Smooth muscle cell of the brain vasculature (primary cell): Measurements from ENCODE around the gene DTNBP1.

ENCODE experiments used
- DNase-seq: peaks from one replicate; pipeline ENCODE4 v3.0.0-alpha.2; 2012; ENCODE audit warnings: low read depth, low spot score

Gene DTNBP1

DNA sequence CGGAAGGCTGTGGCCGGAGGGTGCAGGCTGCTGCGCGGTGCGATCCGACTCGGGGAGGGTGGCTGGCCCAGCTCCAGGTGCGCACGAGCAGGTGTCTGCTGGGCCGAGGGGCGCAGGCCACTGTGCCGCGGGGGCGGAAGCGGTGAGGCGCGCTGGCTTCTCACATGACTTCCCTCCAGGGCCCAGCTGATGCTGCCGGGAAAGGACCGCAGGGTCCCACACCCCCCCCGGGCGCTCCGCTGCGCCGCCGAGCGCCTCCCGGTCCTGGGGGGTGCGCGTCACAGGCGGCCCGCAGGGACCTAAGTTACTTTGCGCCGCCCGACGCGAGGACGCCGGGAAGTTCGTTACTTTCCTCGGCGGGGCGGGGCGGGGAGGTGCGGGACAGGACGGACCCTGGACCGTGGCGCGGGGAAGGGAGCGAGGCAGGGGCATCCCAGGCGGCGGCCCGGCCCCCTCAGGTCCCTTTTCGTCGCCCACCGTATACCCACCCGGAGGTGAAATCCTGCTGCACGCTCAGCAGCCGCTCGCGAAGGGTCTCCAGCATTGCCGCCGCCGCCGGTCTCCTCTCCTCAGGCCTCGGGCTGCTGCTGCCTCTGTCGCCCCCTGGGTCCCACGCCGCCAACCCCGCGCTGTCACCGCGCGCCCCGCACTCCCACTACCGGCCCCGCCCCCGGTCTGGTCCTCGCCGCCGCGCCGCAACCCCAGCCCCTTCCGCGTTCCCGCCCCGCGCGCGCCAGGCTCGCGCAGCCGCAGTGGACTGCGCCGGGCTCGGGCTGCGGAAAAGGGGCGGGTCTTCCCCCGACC is at the start of gene DTNBP1:
TSS of gene DTNBP1 (minus strand) at position 703 of the 804 bp plus-strand sequence. CDS start at position 544, 159 bp downstream.
- peak; percentile 15 for DNase-seq

DNA sequence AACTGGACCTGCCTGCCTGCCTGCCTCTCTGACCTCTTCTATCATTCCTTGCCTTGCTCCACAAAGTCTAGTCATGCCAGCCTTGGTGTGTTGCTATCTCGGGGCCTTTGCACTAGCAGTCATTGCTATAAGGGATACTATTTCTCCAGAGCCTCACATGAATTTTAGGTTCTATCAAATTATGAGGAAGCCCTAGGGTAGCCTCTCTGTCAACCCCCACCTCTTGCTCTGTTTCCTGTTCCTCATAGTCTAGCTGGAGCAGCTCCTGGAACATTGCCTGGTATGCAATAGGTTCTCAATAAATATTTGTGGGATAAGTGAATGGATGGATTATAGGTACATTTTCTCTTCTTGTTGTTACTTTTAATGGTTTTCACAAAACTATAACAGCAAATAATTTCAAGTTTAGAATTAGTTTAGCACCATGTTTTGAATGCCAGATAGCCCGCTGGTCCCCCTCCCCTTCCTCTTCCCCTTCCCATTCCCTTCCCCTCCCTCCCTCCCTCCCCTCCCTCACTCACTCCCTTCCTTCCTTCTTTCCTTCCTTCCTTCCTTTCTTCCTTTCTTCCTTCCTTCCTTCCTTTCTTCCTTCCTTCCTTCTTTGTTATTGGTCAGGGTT is 46.9 kb upstream of the DTNBP1 start:
- DNase-seq: no peak

DNA sequence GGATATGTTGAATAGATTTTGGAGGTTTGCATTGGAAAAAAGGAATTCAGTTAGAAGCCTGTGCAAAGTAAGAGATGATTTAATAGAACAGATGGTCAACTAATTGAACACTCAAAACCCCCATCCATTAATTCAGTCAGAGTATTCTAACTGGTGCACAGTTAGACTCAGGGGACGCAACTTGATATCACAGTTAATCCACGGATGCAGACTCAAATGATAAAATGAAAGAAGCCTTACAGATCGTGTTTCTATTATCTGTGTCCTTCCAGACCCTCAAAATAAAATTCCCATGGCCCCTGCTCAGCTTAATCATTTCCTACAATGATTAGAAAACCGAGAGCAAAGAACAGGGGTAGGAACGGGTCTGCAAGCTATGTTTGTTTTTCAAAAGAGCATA is 45.4 kb upstream of the DTNBP1 start:
- no peak for DNase-seq

GRCh38 chr6:15705981-15706380 is 43.2 kb upstream of the DTNBP1 start:
- DNase-seq: no peak

DNA sequence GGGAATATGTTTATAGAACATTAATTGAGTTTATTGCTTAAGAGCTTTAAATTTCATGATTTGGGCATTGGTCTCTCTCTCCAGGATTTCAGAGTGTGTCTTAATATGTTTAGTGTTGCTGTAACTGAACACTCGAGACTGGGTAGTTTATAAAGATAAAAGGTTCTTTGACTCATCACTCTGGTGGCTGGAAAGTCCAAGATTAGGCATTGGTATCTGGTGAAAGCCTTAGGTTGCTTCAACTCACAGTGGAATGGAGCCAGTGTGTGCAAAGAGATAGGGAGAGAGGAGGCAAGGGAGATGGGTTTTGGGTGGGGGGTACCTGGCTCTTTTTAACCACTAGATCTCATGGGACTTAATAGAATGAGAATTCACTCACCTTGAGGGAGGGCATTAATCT is 35.6 kb upstream of the DTNBP1 start:
- no peak for DNase-seq

- no peak for DNase-seq
Measured at GRCh38 chr6:15697895-15698294, 35.1 kb upstream of the DTNBP1 start.

DNA sequence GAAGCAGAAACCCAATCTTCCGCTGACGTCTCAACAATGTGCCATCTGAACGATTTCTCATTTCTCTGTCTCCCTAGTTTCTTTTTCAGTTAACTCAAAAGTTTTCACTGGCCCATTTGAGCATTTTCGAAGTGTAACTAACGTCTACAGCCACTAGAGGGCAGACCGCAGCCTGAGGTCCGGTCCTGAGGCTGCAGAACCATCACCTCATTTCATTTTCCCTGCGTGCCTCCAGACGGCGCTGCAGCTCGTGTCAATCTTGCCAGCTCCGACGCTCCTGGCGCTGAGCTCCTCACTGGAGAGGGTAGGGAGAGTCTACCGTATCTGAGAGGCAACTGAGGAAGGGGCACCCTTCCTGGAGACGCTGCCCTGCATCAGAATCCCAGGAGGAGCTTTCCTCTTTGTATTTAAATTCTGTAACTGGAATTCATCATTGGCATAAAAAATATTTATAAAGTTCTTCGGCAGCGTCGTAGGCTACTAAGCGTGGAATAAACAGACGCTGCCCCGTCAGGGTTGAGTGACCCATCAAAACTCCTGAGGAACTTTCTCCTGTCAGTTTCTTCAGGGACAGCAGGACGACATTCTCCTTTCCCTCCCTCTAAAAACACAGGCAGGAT is 28.5 kb upstream of the DTNBP1 start:
- DNase-seq: peak; percentile 77

- no peak for DNase-seq
Measured at GRCh38 chr6:15690510-15690909, 27.7 kb upstream of the DTNBP1 start.

GRCh38 chr6:15689586-15690482 is 27.0 kb upstream of the DTNBP1 start:
- no peak for DNase-seq

DNA sequence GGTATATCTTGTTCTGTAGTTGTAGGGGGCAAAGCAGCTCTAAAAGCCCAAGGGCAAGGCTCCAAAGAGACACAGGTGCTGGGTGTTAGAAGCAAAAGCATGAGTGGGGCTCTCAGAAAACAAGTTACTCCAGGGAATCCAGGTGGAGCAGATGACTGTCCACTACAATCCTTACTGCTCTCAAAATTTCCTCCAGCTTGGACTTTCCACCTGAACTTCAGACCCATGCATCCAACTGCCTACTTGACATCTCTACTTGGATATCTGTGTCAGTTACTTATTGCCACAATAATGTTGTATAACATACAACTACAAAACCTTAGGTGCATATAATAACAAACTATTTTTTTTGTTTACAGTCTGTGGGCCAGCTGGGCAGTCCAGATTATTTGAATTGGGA is 22.8 kb upstream of the DTNBP1 start:
- DNase-seq: no peak

GRCh38 chr6:15682965-15683822 is 20.4 kb upstream of the DTNBP1 start:
- DNase-seq: no peak

DNA sequence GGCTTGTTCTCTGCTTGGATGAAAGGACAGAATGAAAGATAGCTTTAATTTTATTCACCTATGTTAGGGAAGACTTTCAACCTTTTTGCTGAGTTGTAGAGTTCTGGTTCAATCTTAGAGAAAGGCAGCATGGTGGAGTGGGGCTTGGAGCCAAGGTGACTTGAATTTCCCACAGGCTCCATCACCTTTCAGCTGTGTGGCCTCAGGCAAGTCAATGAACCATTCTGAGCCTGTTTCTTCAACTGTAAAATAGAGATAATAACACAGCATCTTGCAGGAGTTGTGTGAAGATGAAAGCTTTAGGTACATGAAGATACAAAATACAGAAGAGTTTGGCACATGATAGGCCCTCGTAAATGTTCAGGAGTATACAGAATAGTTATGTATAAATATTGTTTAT is 19.1 kb upstream of the DTNBP1 start:
- DNase-seq: no peak

DNA sequence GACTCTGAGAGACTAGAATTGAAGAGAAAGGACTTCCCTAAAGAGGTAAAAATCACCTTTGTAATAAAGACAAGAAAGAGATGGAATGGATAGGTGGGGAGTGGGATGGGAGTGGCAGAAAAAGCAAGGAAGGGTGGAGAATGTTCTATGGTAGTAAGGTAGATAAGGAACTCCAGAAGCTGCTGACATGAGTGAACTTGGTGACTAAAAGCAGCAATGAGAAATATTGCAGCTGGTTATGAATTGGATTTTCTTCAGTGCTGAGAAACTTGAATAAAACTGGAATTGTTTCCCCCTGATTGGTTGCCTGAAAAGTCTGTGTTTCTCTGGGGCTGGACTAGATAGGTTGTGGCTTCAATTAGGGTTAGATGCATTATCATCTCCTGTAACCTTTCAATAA is 15.7 kb upstream of the DTNBP1 start:
- no peak for DNase-seq

- DNase-seq: no peak
Measured at GRCh38 chr6:15677822-15678221, 15.0 kb upstream of the DTNBP1 start.

DNA sequence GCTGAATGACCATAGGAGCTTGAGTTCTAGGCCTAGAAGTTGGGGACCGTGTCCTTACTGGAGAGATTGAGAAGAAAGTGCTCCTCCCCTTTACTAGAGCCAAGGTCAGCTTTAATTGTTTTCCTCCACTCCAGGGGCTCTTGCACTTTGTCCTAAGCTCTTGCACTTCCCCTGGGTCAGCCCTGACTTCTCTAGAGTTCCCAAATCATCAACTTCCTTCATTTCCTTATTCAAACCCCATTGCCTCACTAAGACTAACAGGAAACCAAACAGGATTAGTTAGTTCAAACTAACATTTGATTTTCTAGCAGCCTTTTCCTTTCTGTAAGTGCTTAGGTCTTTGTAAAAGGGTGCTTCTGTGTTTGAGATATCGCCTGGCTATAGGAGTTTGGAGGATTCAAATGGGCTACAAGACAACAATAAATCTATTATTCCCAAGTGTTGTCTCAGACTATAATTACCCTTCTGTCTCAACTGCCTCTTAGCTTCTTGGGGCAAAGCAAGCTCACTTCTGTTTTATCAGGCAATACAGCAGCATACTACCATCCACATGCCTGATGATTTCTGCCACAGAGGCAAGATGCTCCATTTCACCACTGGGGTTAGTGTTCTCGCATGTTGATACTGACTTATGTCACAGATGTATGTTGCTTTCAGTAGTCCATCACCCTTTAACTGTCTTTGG is 12.8 kb upstream of the DTNBP1 start:
- no peak for DNase-seq

DNA sequence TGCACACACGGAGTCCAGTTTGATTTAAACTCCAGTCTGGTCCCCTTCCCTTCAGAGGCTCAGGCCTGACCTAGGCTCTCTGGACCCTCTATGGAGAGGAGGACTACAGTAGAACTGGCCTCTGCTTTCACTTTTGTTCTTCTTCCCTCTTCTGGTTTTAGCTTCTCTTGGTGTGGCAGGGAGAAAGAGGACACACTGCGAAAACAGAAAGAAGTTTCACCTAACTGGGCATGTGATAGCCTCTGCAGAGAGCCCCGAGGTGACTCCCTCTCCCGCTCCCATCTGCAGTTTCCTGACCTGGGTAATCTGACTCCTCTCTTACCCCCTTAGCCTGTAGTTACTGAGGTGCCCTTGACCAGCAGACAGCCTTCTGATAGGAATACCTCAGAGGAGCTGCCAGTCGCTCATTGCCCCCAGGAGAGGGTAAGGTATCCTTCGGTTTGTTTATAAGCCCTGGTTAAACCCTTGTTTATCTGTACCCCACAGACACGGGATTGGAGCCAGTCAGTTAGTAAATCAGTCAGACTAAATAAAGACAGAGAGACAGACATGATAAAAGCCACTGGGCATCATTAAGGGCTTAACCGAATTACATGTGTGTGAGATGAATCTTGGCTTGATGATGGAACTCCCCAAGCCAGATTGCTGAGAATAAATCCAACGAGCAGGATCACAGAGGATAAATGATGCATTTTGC is 12.0 kb upstream of the DTNBP1 start:
- no peak for DNase-seq

DNA sequence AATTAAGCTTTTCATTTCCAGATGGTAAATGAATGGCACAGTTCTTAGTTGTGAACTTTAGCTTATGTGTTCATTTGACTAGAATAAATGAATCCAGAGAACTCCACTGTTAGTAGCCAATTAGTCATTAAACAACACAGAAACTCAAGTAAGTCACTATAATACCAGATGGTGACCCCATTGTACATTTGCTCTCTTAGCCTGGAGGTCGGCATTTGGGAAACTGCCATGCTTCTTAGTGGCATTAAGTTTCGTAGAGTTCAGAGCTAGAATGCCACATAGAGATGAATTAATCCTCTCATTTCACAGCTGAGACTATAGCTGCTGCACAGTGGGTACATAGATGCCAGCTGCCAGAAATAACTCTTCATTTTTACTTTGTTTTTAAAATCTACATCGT is 10.8 kb upstream of the DTNBP1 start:
- no peak for DNase-seq

DNA sequence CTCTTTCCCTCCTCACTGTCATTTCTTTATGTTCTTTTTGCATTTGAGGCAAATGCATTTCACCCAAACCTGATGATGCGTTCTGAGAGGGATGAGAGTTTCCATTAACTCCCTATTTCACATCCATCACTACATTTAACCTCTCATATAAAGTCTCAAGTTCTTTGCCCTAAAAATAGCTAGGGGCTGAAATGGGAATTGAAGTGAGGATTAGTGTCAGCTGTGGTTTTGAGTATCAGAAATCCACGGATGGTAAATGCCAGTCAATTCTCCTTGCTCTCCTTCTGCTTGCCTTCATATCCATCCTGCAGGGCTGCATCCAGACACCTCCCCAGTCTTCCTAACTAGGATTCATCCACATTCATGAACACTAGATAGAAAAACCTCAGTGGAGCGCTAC is 10.0 kb upstream of the DTNBP1 start:
- no peak for DNase-seq

- no peak for DNase-seq
Measured at GRCh38 chr6:15672291-15672690, 9.5 kb upstream of the DTNBP1 start.

- no peak for DNase-seq
Measured at GRCh38 chr6:15668918-15669317, 6.1 kb upstream of the DTNBP1 start.
